ENCODE measurements around the gene DCUN1D2.
"Not testable (repeated sequence)": the region's sequence is repeated elsewhere in the genome, so short reads cannot be mapped to it uniquely, and the experiment has no call there.

Gene DCUN1D2

DNA sequence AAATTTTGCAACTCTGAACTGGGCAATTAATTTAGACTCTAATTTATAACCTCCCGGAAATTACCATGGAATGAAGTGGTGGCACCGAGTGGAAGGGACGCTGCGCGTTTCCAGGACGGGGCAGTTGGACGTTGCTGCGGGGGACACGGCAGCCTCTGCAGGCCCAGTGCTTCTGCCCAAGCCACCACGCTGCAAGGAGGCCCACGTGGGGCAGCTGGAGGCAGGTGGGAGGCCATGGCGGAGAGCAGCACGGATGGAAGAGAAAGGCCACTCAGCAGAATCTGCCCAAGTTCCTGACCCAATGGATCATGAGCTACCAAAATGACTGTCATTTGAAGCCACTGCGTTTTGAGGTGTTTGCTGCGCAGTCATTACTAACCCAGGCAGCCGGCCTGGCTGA, 26.0 kb downstream of the DCUN1D2 start:
- DNase-seq (ENCODE audit: low read depth, low spot score), result no peak

- DNase-seq (ENCODE audit: low read depth, low spot score), result no peak
Observed at GRCh38 chr13:113461022-113461751, 29.3 kb downstream of the DCUN1D2 start.

DNA sequence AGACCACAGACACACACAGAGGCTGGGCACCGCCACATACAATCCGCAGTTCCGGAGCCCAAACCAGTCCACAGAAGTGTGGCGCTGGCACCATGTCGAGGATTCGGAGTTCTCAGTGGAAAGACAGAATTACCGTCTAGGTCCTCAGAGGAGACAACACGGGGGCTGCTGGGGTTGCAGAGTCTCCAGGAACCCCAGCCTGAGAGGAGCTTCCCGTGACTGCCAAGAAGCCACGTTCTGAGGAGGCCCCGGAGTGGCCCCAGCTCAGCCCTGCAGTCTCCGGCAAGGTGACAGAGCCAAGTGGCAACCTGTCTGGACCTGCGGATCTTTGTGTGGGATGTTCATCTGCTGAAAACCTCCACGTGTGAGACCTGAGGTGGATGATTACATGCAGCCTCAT, 29.9 kb downstream of the DCUN1D2 start:
- no peak for DNase-seq (ENCODE audit: low read depth, low spot score)

GRCh38 chr13:113460064-113460555, 30.4 kb downstream of the DCUN1D2 start:
- no peak for DNase-seq (ENCODE audit: low read depth, low spot score)

GRCh38 chr13:113458253-113459065, 32.1 kb downstream of the DCUN1D2 start:
- peak; percentile 64 for DNase-seq (ENCODE audit: low read depth, low spot score)

DNA sequence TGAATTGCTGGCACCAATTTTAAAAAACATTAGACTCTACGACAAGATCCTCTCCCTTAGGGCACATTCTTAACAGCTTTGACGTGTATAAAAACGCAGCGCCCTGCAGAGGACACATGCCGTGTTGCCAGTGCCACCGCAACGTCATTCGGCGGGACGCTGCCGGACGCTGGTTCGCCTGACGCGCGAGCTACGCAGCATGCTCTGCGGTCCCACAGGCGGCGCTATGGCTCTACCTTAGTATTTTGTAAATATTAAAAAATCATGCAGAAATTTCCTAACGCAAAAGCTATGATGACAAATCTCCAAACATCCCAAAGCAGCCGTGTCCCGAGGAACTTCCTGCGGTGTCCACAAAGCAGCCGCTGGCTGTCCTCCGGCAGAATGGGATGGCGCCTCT, 33.0 kb downstream of the DCUN1D2 start:
- no peak for DNase-seq (ENCODE audit: low read depth, low spot score)

- DNase-seq (ENCODE audit: low read depth, low spot score), result no peak
Observed at GRCh38 chr13:113456116-113456702, 34.3 kb downstream of the DCUN1D2 start.

DNA sequence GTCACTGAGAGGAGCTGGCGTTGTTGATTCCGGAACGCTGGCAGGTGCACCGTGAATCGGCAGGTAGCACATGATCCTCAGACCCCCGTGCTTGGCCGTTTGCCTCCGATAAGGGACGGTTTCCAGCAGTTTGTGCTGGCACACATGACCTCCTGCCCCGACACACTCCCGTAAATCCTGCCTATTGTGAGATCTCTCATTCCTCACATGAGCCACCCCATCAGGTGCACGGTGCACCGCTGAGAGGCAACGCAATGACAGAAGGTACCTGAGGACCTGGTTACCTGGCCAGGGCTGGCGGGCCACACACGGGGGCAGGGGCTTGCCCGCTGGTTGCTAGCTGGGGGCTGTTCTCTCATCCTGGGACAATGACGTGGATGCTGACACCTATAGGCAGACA, 35.1 kb downstream of the DCUN1D2 start:
- no peak for DNase-seq (ENCODE audit: low read depth, low spot score)

DNA sequence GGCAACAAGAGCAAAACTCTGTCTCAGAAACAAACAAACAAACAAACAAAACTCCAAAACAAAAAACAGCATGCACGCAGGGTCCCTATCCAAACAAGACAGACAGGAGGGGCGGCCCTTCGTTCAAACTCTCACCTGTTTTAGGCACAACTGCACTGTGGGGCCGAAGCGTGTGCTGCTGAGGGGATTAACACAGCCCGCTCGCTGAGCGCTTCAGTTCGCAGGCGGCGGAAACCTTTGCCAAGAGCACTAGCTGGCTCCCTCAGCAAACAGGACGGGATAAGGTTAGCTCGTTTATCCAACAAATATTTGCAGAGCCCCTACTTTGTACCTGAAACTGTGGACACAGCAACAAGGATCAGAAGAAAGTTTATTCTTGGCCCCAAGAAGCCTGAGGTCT, 35.6 kb downstream of the DCUN1D2 start:
- DNase-seq (ENCODE audit: low read depth, low spot score), result no peak

GRCh38 chr13:113452942-113453901, 37.3 kb downstream of the DCUN1D2 start, which contains the start of gene ADPRHL1:
TSS of gene ADPRHL1 (minus strand) at chr13:113453488. CDS start at chr13:113453437, 51 bp downstream.
- DNase-seq (ENCODE audit: low read depth, low spot score), result no peak

- no peak for DNase-seq (ENCODE audit: low read depth, low spot score)
Observed at GRCh38 chr13:113452466-113452865, 38.0 kb downstream of the DCUN1D2 start.

DNA sequence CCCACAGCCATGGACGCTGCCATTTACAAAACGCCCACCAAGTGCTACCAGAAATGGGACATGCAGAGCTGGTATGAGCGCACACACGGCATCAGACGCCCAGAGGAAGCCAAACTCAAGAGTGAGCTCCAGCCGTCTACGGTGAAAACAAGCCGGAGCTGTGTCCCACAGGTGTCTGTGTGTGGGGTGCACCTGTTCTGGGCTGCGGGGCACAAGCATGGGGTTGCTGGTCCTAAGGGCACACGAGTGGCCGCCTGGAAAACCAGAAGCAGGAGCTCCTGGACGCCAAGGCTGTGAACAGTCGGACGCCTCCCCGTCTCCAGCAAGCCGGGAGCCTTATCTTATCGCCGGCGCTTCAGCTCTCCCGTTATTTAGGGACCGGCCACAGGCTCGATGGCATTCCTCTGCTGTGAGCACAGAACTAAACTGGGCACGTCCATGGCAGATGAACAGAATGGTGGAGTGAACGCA, 38.5 kb downstream of the DCUN1D2 start:
- no peak for DNase-seq (ENCODE audit: low read depth, low spot score)

- DNase-seq (ENCODE audit: low read depth, low spot score), result not testable (repeated sequence)
Observed at GRCh38 chr13:113450861-113451620, 39.5 kb downstream of the DCUN1D2 start.

DNA sequence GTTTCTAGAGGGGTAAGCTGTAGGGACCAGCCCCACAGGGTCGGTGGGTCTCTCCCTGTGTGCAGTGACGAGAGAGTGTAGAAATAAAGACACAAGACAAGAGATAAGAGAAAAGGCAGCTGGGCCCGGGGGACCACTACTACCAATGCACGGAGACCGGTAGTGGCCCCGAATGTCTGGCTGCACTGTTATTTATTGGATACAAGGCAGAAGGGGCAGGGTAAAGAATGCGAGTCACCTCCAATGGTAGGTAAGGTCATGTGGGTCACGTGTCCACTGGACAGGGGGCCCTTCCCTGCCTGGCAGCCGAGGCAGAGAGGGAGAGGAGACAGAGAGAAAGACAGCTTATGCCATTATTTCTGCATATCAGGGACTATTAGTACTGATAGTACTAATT, 40.2 kb downstream of the DCUN1D2 start:
- DNase-seq (ENCODE audit: low read depth, low spot score), result not testable (repeated sequence)

DNA sequence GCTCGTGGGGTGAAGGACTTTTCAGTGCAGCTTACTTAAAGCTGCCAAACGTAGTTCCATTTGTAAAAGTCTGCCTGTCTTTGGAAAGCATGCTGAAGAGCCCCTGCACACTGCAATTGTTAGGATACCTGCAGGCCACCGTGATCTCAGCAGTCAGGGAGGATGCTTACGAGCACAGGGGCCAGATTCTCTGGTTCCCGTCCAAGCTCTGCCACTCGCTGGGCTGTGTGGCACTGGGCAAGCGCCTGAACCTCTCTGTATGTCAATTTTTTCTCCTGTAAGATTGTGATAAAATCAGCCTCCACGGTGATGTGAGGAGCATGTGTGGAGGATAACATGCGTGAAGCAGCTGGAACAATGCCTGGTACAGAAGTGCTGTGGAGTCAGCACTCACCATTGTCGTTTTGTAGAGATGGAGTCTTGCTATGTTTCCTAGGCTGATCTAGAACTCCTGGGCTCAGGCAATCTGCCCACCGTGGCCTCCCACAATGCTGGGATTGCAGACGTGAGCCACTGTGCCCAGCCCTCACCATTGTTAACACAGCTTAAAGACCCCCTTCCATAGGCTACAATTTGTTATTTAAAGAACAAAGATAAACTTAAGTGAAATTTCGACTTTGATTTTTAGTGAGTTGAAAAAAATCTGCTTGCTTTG, 40.7 kb downstream of the DCUN1D2 start:
- DNase-seq (ENCODE audit: low read depth, low spot score), result no peak

GRCh38 chr13:113448885-113449692, 41.4 kb downstream of the DCUN1D2 start:
- DNase-seq (ENCODE audit: low read depth, low spot score), result no peak

DNA sequence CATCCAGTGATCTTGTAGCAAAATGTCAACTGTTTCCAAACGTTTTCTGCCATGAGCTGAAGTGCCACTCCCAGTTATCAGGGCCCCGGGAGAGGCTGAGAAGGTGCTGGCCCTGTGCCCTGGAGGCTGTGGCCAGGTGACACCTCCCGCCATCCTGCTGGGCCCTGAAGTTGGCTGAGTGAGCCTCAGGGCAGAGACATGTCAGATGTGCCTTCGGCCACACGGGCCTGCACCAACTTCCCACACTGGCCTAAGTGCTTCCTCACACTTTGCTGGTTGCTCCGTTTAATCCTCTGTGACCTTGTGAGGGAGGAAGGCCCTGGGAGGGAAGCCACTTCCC, 42.0 kb downstream of the DCUN1D2 start:
- no peak for DNase-seq (ENCODE audit: low read depth, low spot score)

- no peak for DNase-seq (ENCODE audit: low read depth, low spot score)
Observed at GRCh38 chr13:113447596-113447995, 42.9 kb downstream of the DCUN1D2 start.

DNA sequence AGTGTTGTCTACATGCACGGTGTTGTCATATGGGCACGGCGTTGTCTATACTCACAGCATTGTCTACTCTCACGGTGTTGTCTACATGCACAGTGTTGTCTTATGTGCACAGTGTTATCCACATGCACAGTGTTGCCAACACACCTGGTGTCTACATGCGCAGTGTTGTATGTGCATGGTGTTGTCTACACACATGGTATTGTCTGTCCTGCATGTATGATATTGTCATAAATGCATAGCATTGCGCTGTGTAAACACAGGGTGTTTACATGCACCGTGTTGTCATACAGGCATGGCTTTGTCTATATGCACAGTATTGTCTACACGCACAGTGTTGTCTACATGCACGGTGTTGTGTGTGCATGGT, 44.0 kb downstream of the DCUN1D2 start:
- DNase-seq (ENCODE audit: low read depth, low spot score), result no peak

All from smooth muscle cell of the brain vasculature (primary cell).